Endothelial cell of umbilical vein (primary cell): ENCODE results near the gene GPSM1. TPM values are rescaled to one million over a fixed set of nuclear protein-coding genes. Genes with fewer than 3 reads are reported as not detected.

Experiments used
- BruUV-seq: library from RNA; stranded (reverse); fragments of 400-500 nt; replicated peaks from 2 replicates; lab custom pipeline; 2021; lab: Mats Ljungman, UMichigan
- CTCF ChIA-PET: fragments of 300-600, 350-600 bp; sonication (Branson Sonifier 250); formaldehyde crosslinking; loops from one replicate; lab custom pipeline; 2021; ENCODE audit warnings: antibody characterized with exemption, inconsistent platforms; lab: Charles Lee
- POLR2A ChIA-PET: fragments of 300-600, 350-600 bp; sonication (Branson Sonifier 250); formaldehyde crosslinking; loops from one replicate; lab custom pipeline; 2021; ENCODE audit warnings: antibody characterized with exemption, inconsistent platforms; lab: Charles Lee
- DNase-seq: peaks from one replicate; pipeline ENCODE4 v3.0.0-alpha.2; 2011; ENCODE audit warnings: low read depth, low spot score
- FAIRE-seq: peaks from 2 replicates; lab custom pipeline; 2011; peaks lifted over from hg19 to GRCh38; lab: Jason Lieb, UNC
- H2AFZ ChIP-seq: 2 replicates; pipeline ENCODE4 v1.6.0; 2012; ENCODE audit warnings: low read depth, low read length, control low read depth, inconsistent platforms
- H3K27ac ChIP-seq: 2 replicates; pipeline ENCODE4 v1.5.1; 2011; ENCODE audit warnings: low read depth, mild to moderate bottlenecking, control low read depth, low read length, moderate library complexity; ENCODE audit not compliant: insufficient read depth
- H3K27me3 ChIP-seq, 2 experiments: 2 replicates each; pipeline versions ENCODE4 v1.6.0 to v1.6.1; 2011; ENCODE audit warnings: low read length in 2 of 2, mixed read lengths in 1 of 2; ENCODE audit not compliant: control insufficient read depth in 2 of 2, insufficient read depth in 2 of 2
- H3K36me3 ChIP-seq, 2 experiments: 2 replicates in 1 of 2; 3 replicates in 1 of 2; pipeline ENCODE4 v1.5.1; 2011; ENCODE audit warnings: low read length in 2 of 2, mild to moderate bottlenecking in 1 of 2, moderate library complexity in 1 of 2; ENCODE audit not compliant: control insufficient read depth in 2 of 2, insufficient read depth in 2 of 2; ENCODE audit errors: extremely low read depth in 1 of 2
- H3K4me1 ChIP-seq: 3 replicates; pipeline ENCODE4 v1.5.1; 2011; ENCODE audit warnings: mild to moderate bottlenecking, low read length; ENCODE audit not compliant: control insufficient read depth, insufficient read depth; ENCODE audit errors: extremely low read depth
- H3K4me2 ChIP-seq: 2 replicates; pipeline ENCODE4 v1.6.1; 2011; ENCODE audit warnings: low read length, control low read depth, mixed read lengths; ENCODE audit not compliant: insufficient read depth
- H3K4me3 ChIP-seq, 3 experiments: fragments of 200-600 bp in 1 of 3; sonication (generic), shearing (Covaris generic) in 1 of 3; replicated peaks in 1 of 3; 2 replicates each; pipeline ENCODE4 v1.5.1; 2011 to 2016; ENCODE audit warnings: control low read depth in 3 of 3, low read length in 3 of 3, mild to moderate bottlenecking in 2 of 3, inconsistent platforms in 1 of 3, low read depth in 1 of 3, moderate library complexity in 1 of 3; ENCODE audit not compliant: insufficient read depth in 1 of 3
- H3K79me2 ChIP-seq: 2 replicates; pipeline ENCODE4 v1.6.0; 2012; ENCODE audit warnings: low read length, inconsistent platforms; ENCODE audit not compliant: control insufficient read depth, insufficient read depth
- H3K9ac ChIP-seq: replicated peaks from 2 replicates; pipeline ENCODE3; 2011; ENCODE audit warnings: low read length, control low read depth; ENCODE audit not compliant: insufficient read depth; ENCODE audit errors: extremely low read depth
- H3K9me1 ChIP-seq: replicated peaks from 3 replicates; pipeline ENCODE4 v1.6.0; 2011; ENCODE audit warnings: mild to moderate bottlenecking, low read length; ENCODE audit not compliant: control insufficient read depth, insufficient read depth; ENCODE audit errors: extremely low read depth
- H3K9me3 ChIP-seq: replicated peaks from 2 replicates; pipeline ENCODE4 v1.5.1; 2012; ENCODE audit warnings: low read length, inconsistent platforms; ENCODE audit not compliant: control insufficient read depth, insufficient read depth
- H4K20me1 ChIP-seq: replicated peaks from 2 replicates; pipeline ENCODE3; 2011; ENCODE audit warnings: mild to moderate bottlenecking, low read length; ENCODE audit not compliant: control insufficient read depth, insufficient read depth; ENCODE audit errors: extremely low read depth
- EZH2 ChIP-seq: IDR thresholded peaks from 2 replicates; pipeline ENCODE4 v1.6.1; 2012; ENCODE audit warnings: borderline replicate concordance, low read depth, mild to moderate bottlenecking, moderate library complexity, low read length, inconsistent platforms; ENCODE audit not compliant: severe bottlenecking
- FOS ChIP-seq: IDR thresholded peaks from 2 replicates; pipeline ENCODE4 v1.6.1; 2011; ENCODE audit warnings: mild to moderate bottlenecking, low read length, moderate library complexity, borderline replicate concordance; ENCODE audit not compliant: insufficient read depth
- GATA2 ChIP-seq: IDR thresholded peaks from 2 replicates; pipeline ENCODE4 v1.7.0; 2011; ENCODE audit warnings: low read depth, mild to moderate bottlenecking, moderate library complexity, mixed read lengths, low read length; ENCODE audit not compliant: insufficient read length, insufficient read depth
- JUN ChIP-seq: IDR thresholded peaks from 2 replicates; pipeline ENCODE4 v1.6.1; 2011; ENCODE audit warnings: borderline replicate concordance, low read depth; ENCODE audit not compliant: insufficient read length, insufficient read depth
- MYC ChIP-seq: IDR thresholded peaks from one replicate; pipeline ENCODE4 v1.6.1; 2011; ENCODE audit warnings: mild to moderate bottlenecking, low read depth, low read length
- POLR2A ChIP-seq: IDR thresholded peaks from 2 replicates; pipeline ENCODE4 v1.6.1; 2012; ENCODE audit warnings: low read depth, mild to moderate bottlenecking, control low read depth, low read length
- POLR2AphosphoS5 ChIP-seq: IDR thresholded peaks from 2 replicates; pipeline ENCODE4 v1.6.1; 2012; ENCODE audit warnings: low read depth, mild to moderate bottlenecking, control low read depth, low read length, moderate library complexity; ENCODE audit not compliant: insufficient read depth
- dilution Hi-C: fragments of 300-500 bp; cut with MboI; formaldehyde crosslinking; loops from one replicate; pipeline ENCODE4 v1.15.0; 2019; ENCODE audit warnings: low sequenced_read_pairs; ENCODE audit not compliant: extremely low pct_ligation_motif_present
- intact Hi-C: fragments of 100-400 bp; cut with micrococcal nuclease; formaldehyde crosslinking; loops from one replicate; pipeline ENCODE4 v1.10.0; 2022
- polyA plus RNA-seq, 4 experiments: library from polyadenylated mRNA; depleted of rRNA in 3 of 4; stranded (reverse) in 3 of 4; unstranded in 1 of 4; fragments of >200 nt; gene quantifications; 2 replicates each; pipeline versions ENCODE4 v1.2.1 to v1.2.3, GENCODE V29; 2011 to 2012; ENCODE audit warnings: missing spikeins in 1 of 4
- total RNA-seq: library from RNA; stranded (reverse); gene quantifications from 2 replicates; pipeline ENCODE4 v1.2.3, GENCODE V29; 2021
- TF ChIP-seq, protein P1 (sequence below), 2 donors: IDR thresholded peaks; 1 replicate in 1 of 2; 2 replicates in 1 of 2; pipeline ENCODE4 v1.5.1; 2011; ENCODE audit warnings: low read length in 2 of 2, mild to moderate bottlenecking in 2 of 2, moderate library complexity in 2 of 2, control low read depth in 1 of 2, inconsistent platforms in 1 of 2, low read depth in 1 of 2; ENCODE audit not compliant: insufficient read depth in 1 of 2; ENCODE audit errors: extremely low read depth in 1 of 2
- TF ChIP-seq, protein P2 (sequence below): IDR thresholded peaks from 2 replicates; pipeline ENCODE4 v1.6.1; 2011; ENCODE audit not compliant: insufficient read depth, insufficient read length

GPSM1 gene
- total and polyA plus RNA-seq, 2 donors (not counting 3 experiments of a cell fraction or from before 2014, with no cell fraction given) = 34.6 to 47.1 TPM

DNA sequence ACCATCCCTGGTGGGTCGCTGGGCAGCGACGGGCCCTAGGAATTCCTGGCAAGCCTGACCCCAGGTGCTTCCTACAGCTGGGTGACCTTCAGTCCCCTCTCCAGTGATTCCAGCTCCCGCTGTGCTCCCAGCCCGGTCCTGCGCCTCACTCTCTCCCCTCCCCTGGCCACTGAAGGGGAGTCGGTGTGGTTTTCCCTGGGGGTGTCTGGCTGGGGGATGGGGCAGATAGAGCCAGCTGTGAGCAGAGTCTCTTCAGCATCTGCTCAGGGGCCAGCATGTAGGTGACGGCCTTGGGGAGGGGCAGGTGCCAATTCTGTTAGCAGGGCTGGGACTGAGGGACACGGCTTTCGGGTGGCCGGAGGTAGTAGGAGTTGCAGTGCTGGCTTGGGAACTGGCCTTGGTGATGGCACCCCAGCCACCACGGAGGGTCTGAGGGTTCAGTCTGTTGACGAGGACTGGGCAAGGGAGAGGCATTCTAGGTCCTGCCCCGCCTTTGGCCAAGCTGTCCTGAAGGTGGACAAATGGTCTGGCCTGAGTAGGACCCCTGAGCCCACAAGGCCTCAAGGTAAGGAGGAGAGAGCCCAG lies 3.2 kb downstream of the GPSM1 start:
- H3K4me2 ChIP-seq = no peak overlapping the region

DNA sequence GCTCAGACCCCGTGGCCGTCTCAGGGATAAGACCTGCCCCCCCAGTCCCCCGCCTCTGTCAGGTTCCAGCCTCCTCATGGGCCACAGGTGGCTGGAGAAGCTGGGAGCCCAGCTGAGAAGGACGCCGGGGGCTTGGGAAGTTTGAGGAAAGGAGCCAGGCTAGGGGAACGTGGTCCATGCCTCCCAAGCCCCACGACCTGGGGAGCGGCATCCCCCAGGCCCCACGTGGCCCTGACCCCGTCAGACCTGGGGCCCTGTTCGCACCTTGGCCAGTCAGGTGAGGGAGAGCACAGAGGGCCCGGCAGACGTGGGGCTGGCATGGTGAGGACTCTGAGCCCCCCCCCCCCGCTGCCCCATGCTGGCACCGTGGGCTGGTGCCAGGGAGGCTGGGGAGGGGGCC lies 3.7 kb downstream of the GPSM1 start:
- H2AFZ ChIP-seq = no peak overlapping the region
- no peaks in the 10 kb centered on the region for H3K9me1 ChIP-seq
- H3K4me2 ChIP-seq = no peak overlapping the region
- no peaks in the 10 kb centered on the region for H4K20me1 ChIP-seq
- H3K36me3 ChIP-seq = peaks cover 0 to 10% of the 10 kb centered on the region in 2 experiments
- no peak for FAIRE-seq
- H3K9me3 ChIP-seq = no peaks in the 10 kb centered on the region
- no TSS peak for BruUV-seq
- H3K79me2 ChIP-seq = peaks cover 40% of the 10 kb centered on the region
- no peak overlapping the region for H3K27ac ChIP-seq
- no peak overlapping the region for H3K4me3 ChIP-seq
- no peak for DNase-seq
- dilution Hi-C loops (no loop called here), intact Hi-C loops (no loop called here)
- H3K27me3 ChIP-seq = no peaks in the 10 kb centered on the region
- peaks cover 18% of the 10 kb centered on the region for H3K4me1 ChIP-seq
- TF ChIP-seq, protein P1, sequence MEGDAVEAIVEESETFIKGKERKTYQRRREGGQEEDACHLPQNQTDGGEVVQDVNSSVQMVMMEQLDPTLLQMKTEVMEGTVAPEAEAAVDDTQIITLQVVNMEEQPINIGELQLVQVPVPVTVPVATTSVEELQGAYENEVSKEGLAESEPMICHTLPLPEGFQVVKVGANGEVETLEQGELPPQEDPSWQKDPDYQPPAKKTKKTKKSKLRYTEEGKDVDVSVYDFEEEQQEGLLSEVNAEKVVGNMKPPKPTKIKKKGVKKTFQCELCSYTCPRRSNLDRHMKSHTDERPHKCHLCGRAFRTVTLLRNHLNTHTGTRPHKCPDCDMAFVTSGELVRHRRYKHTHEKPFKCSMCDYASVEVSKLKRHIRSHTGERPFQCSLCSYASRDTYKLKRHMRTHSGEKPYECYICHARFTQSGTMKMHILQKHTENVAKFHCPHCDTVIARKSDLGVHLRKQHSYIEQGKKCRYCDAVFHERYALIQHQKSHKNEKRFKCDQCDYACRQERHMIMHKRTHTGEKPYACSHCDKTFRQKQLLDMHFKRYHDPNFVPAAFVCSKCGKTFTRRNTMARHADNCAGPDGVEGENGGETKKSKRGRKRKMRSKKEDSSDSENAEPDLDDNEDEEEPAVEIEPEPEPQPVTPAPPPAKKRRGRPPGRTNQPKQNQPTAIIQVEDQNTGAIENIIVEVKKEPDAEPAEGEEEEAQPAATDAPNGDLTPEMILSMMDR (IDR thresholded peaks at IDR 0.05; ENCODE audit: extremely low read depth in 1 of 2, insufficient read depth in 1 of 2, low read depth in 1 of 2, low read length in 2 of 2) = no peak
- TF ChIP-seq JUN = no peak
- no peak for TF ChIP-seq MYC
- TF ChIP-seq POLR2AphosphoS5 = no peak
- TF ChIP-seq EZH2 = no peak
- no peak for TF ChIP-seq GATA2
- TF ChIP-seq POLR2A = no peak
- TF ChIP-seq, protein P2, sequence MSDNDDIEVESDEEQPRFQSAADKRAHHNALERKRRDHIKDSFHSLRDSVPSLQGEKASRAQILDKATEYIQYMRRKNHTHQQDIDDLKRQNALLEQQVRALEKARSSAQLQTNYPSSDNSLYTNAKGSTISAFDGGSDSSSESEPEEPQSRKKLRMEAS = no peak
- TF ChIP-seq FOS = no peak
- POLR2A ChIA-PET = interaction anchor here (0.6 to 1.1 kb wide), 2 partner anchors 15 to 621 kb away, joined by 3 to 4 read pairs; no protein-coding TSS in a partner anchor
- H3K9ac ChIP-seq = no peak overlapping the region
- CTCF ChIA-PET = no interaction called here

More for the DNA sequence above, 3.2 kb downstream of the GPSM1 start:
- CTCF ChIA-PET = no interaction called here
- Histone ChIP-seq H3K9ac (no peak overlapping the region), H3K4me1 (peaks cover 20% of the 10 kb centered on the region), H3K27ac (no peak overlapping the region), H3K4me3 (no peak overlapping the region), H2AFZ (no peak overlapping the region), H3K36me3 (peaks cover 0 to 10% of the 10 kb centered on the region in 2 experiments), H3K9me3 (no peaks in the 10 kb centered on the region), H3K9me1 (no peaks in the 10 kb centered on the region), H4K20me1 (no peaks in the 10 kb centered on the region), H3K79me2 (peaks cover 40% of the 10 kb centered on the region), H3K27me3 (no peaks in the 10 kb centered on the region)
- intact Hi-C loops (no loop called here), dilution Hi-C loops (no loop called here)
- FAIRE-seq (no peak), DNase-seq (no peak)
- POLR2A ChIA-PET = interaction anchor here (1.1 kb wide), 1 partner anchor 15 kb away, joined by 3 read pairs; no protein-coding TSS in a partner anchor
- no TSS peak for BruUV-seq
- no peak for TF ChIP-seq POLR2AphosphoS5
- no peak for TF ChIP-seq JUN
- no peak for TF ChIP-seq GATA2
- TF ChIP-seq EZH2 = no peak
